ENCODE data around the gene NRP2. TPM values are rescaled to one million over a fixed set of nuclear protein-coding genes. Genes with fewer than 3 reads are reported as not detected.
A peak's percentile ranks its signal among the peaks of the same experiment; 100 is the strongest.

The NRP2 gene
- total RNA-seq, 2 experiments from 2014 or later, result 0.26 to 5.7 TPM

DNA sequence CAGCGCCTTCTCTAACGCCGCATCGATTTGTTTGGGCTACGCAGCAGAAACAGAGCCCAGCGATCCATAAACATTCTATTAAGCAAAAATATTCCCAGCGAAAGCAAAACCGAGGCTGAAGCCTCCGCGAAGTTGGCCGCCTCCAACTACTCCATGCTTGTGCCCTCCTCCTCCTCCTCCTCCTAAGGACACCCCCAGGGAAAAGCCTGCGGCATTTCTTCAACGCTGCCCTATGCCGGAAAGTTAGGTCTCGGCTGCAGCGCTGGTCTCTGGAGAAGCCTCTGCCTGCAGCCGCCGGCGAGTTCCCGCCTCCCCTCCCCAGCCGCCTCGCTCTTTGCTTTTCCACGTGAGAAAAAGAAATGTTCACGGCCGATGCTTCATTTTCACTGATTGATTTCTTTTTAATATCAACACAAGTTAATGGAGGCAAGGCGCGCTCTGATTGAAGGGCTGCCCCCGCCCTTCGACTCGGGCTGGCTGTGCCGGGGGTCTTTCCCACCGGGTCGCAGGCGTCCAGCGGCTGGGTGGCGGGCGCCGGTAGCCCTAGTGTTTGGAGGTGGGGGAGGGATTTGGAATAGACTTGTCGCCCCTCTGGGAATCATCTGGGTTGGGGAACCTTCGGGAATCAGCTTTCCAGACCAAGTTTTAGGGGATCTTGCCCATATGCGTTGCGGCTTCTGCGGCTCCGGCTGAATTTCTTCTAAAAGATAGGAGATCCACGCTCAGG, 3.9 kb downstream of the NRP2 start:
- peaks cover 14% of the 10 kb centered on the region for H3K4me1 Mint-ChIP-seq
- no peaks in the 10 kb centered on the region for H3K9me3 Mint-ChIP-seq (ENCODE audit: low read depth)
- ATAC-seq, result no peak
- no peak overlapping the region for H3K27ac Mint-ChIP-seq
- peak overlapping the region; percentile 33 for H3K4me3 Mint-ChIP-seq
- no peak for DNase-seq
- CTCF ChIA-PET, result no interaction called here
- peaks cover 75% of the 10 kb centered on the region for H3K27me3 Mint-ChIP-seq
- no peaks in the 10 kb centered on the region for H3K36me3 Mint-ChIP-seq

DNA sequence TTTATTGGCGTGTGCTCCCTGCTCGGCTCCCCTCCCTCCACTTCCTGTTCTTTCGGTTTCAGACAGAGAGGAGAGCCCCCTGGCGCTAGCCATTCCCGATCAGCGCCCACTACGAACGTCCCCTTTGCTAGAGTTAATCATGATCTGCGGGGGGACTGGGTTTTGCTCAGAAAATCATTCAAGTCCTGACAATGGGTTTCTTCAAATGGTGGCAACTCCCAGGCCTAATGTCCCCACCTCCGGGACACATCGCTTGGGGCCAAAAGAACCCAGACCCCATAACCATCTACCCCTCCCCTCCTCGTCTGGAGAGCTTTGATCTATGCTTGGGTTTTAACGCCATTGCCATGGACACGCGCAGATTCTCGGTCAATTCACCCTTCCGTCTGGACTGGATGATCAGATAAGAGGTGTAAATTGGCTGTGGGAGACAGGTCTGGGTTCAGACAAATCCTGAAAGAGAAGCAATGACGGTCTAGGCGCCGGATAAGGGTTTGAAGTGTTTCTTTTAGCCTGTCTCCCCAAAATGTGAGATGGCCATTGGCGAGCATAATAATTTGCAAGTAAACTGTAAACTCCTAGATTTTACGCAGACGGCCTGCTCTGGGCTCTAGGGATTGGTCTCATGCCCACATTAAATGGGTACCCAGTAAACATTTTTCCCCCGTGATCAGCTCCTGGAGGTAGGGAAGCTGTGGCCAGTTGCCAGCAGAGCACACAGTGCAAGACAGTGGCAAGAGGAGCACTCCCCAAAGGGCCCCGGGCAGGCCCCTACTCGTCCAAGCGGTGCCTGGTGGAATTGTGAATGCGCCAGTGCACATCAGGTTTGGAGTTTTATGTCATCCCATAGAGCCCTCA, 4.7 kb downstream of the NRP2 start:
- DNase-seq (no peak), ATAC-seq (no peak)
- no peak overlapping the region for H3K4me3 Mint-ChIP-seq
- CTCF ChIA-PET, result no interaction called here
- H3K27me3 Mint-ChIP-seq, result peaks cover 70% of the 10 kb centered on the region
- H3K9me3 Mint-ChIP-seq (ENCODE audit: low read depth), result no peaks in the 10 kb centered on the region
- H3K27ac Mint-ChIP-seq, result no peak overlapping the region
- peaks cover 8% of the 10 kb centered on the region for H3K4me1 Mint-ChIP-seq
- no peaks in the 10 kb centered on the region for H3K36me3 Mint-ChIP-seq

DNA sequence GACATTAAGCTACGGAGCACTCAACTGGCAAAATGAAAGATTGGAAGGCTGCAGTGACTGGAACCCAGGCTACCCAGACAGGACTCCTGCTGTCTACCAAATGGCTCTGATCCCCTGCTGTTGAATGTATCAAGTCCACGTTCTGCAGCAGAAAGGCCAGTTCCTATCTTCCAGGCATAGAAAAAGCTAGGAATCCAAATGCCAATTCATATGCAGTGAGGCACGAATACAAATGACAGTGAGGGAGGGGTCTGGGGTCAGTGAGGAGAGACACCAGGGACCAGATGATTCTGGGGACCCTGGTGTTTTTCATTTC, 5.3 kb downstream of the NRP2 start:
- CTCF ChIA-PET, result interaction anchor here (0.7 kb wide), 1 partner anchor 12 kb away, joined by 3 read pairs; no protein-coding TSS in a partner anchor
- Mint-ChIP-seq H3K4me1 (peaks cover 8% of the 10 kb centered on the region), H3K4me3 (no peak overlapping the region), H3K9me3 (ENCODE audit: low read depth) (no peaks in the 10 kb centered on the region), H3K27me3 (peaks cover 73% of the 10 kb centered on the region), H3K36me3 (no peaks in the 10 kb centered on the region), H3K27ac (no peak overlapping the region)
- ATAC-seq, result no peak
- no peak for DNase-seq

DNA sequence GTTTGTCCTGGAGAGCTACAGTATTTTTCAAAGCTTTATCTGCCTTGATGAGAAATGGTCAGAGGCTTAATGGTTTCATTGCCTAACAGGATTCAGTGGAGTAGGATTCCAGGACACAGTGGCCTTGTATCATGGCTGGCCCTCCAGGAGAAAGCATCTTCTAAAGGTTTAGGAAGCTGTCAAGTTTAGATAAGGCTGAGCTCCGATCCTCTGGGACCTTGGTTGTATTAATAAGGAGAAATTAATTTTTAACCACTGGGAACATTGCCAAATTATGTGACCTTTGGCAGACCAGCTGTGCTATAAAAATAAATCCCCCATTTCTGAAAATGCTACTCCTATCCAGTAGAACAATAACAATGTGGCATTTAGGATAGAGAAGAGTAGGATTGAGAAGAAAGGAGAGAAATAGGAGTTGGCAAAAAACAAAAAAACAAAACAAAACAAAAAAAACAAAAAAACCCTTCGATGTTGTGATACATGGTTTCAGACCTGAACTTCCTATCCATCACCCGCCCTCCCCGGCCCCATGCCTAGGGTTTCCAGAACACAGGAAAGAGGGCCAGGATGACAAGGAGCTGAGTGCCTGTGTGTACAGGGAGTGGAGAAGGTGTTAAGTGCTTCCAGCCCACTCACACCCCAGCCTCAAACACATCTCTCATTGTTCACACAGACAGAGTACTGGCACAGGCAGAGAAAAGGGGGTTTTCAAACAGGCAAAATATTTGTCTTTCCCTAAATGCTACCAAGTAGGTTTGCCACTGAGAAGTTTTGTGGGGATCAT, 6.3 kb downstream of the NRP2 start:
- Mint-ChIP-seq H3K27ac (no peak overlapping the region), H3K4me1 (peaks cover 5% of the 10 kb centered on the region), H3K9me3 (ENCODE audit: low read depth) (no peaks in the 10 kb centered on the region), H3K36me3 (no peaks in the 10 kb centered on the region), H3K27me3 (peaks cover 69% of the 10 kb centered on the region), H3K4me3 (no peak overlapping the region)
- no peak for DNase-seq
- CTCF ChIA-PET, result interaction anchor here (0.7 kb wide), 1 partner anchor 13 kb away, joined by 3 read pairs; no protein-coding TSS in a partner anchor
- ATAC-seq, result no peak

DNA sequence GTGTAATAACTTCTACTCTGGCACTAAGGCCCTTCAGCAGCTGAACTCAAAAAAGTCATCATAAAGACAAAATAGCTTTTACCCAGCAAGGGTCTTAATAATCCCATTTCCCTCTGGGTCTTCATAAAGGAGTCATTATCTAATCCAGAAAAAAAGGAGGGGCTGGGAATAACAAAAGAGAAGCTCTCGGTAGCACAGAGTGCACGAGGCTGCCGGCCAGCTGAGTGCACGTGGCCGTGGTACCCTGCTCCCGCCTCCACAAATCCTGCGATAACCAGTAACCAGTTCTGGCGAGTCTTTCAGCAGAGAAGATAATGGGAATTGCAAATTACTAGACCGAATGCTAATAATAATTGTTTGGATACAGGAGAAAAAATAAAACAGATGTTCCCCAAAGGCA, 7.5 kb downstream of the NRP2 start:
- no peak overlapping the region for H3K4me3 Mint-ChIP-seq
- ATAC-seq (no peak), DNase-seq (no peak)
- H3K27me3 Mint-ChIP-seq, result peaks cover 67% of the 10 kb centered on the region
- no peaks in the 10 kb centered on the region for H3K36me3 Mint-ChIP-seq
- peaks cover 5% of the 10 kb centered on the region for H3K4me1 Mint-ChIP-seq
- CTCF ChIA-PET, result no interaction called here
- no peaks in the 10 kb centered on the region for H3K9me3 Mint-ChIP-seq (ENCODE audit: low read depth)
- H3K27ac Mint-ChIP-seq, result no peak overlapping the region

DNA sequence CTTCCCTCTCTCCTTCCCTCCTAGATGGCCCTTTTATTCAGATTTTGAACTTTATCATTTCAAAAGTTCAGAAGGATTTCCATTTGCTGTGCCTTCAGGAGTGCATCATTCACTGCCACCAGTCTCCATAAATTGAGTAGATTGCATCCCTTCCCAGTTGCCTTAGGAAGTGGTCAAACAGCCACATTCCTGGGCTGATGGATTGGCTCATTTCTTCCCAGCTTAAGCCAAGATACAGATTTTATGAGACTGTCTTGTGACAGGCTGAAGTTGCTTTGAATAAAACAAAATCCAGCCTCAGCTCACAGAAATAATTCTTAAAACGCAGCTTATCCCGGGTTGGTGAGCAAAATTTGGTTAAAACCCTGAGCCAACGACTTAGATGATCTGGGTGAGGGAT, 9.8 kb downstream of the NRP2 start:
- Mint-ChIP-seq H3K4me1 (no peaks in the 10 kb centered on the region), H3K27ac (no peak overlapping the region), H3K9me3 (ENCODE audit: low read depth) (no peaks in the 10 kb centered on the region), H3K36me3 (no peaks in the 10 kb centered on the region), H3K4me3 (no peak overlapping the region), H3K27me3 (peaks cover 48% of the 10 kb centered on the region)
- no peak for DNase-seq
- CTCF ChIA-PET, result no interaction called here
- no peak for ATAC-seq

DNA sequence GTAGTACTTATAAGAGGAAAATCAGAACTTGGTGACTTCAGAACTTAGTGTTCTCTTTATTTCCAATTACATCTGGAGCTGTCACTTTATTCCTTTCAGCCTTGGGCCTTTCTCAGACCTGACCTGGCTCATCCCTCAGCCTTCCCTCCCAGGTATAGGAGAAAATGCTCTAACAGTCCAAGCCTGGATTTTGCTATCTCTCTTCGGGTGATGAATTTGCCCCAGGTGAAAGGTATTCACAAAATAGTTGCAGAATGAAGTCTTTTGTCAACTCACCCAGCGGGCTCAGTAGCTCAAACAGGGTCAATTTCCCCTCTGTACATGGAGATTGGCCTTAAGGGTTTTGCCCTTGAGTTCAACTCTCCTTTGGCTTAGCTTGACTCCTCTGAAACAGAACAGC, 12.0 kb downstream of the NRP2 start:
- ATAC-seq (no peak), DNase-seq (no peak)
- H3K27ac Mint-ChIP-seq, result no peak overlapping the region
- H3K4me3 Mint-ChIP-seq, result no peak overlapping the region
- no peaks in the 10 kb centered on the region for H3K9me3 Mint-ChIP-seq (ENCODE audit: low read depth)
- no peaks in the 10 kb centered on the region for H3K4me1 Mint-ChIP-seq
- CTCF ChIA-PET, result no interaction called here
- H3K36me3 Mint-ChIP-seq, result no peaks in the 10 kb centered on the region
- peaks cover 36% of the 10 kb centered on the region for H3K27me3 Mint-ChIP-seq

DNA sequence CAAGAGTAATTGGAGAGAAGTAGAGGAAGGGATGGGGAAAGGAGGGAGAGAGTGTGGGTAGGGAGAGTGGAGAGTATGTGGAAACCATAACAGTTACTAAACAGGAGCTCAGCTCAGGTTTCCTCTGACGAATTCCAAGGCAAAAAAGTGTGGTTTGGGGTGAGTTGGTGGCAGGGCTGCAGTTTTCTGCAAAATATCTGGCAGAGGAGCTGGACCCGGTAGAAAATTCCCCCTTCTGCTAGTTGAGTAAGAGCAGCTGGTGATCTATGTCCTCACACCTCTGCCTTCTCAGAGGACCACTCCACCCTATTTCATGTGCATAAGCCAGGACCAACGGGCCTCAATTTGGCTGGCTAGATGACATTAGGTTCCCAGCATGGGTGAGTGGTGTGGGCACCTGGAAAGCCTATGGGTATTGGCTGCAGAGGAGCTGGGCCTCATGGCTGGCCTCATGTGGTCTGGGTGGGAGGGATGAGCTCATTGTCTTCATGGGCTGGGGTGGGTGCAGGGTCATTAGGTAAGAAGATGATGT, 13.2 kb downstream of the NRP2 start:
- DNase-seq (no peak), ATAC-seq (no peak)
- H3K27ac Mint-ChIP-seq, result no peak overlapping the region
- H3K9me3 Mint-ChIP-seq (ENCODE audit: low read depth), result no peaks in the 10 kb centered on the region
- peaks cover 34% of the 10 kb centered on the region for H3K27me3 Mint-ChIP-seq
- no peaks in the 10 kb centered on the region for H3K36me3 Mint-ChIP-seq
- H3K4me3 Mint-ChIP-seq, result no peak overlapping the region
- CTCF ChIA-PET, result no interaction called here
- H3K4me1 Mint-ChIP-seq, result no peaks in the 10 kb centered on the region

DNA sequence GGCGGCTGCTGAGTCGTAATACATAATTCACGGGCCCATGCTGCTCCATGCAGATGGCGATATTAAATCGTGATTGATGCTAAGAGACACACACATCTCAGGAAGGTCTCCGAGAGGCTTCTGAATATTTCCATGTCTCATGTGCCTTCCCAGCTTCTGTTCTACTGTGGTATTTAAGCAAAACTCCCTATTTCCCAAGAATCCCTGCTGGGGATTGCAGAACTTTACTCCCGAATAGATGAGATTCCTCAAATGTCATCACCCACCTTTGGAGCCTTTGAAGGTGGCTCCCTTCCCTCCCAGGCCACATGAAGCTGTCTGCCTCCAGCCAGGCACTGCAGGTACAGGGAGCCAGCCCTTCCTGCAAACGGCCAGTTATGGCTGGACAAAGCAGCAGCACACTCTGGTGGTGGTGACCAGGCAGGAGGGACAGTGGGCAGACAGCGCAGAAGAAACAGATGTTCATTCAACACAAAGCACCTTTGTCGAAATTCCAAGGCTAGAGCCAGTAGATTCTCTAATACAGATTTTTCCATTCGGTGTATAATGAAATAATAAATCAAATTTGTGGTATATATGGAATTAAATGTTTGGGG, 14.1 kb downstream of the NRP2 start:
- H3K9me3 Mint-ChIP-seq (ENCODE audit: low read depth), result no peaks in the 10 kb centered on the region
- no peaks in the 10 kb centered on the region for H3K4me1 Mint-ChIP-seq
- no peak overlapping the region for H3K27ac Mint-ChIP-seq
- H3K36me3 Mint-ChIP-seq, result no peaks in the 10 kb centered on the region
- CTCF ChIA-PET, result no interaction called here
- peaks cover 28% of the 10 kb centered on the region for H3K27me3 Mint-ChIP-seq
- no peak overlapping the region for H3K4me3 Mint-ChIP-seq
- DNase-seq (no peak), ATAC-seq (no peak)

DNA sequence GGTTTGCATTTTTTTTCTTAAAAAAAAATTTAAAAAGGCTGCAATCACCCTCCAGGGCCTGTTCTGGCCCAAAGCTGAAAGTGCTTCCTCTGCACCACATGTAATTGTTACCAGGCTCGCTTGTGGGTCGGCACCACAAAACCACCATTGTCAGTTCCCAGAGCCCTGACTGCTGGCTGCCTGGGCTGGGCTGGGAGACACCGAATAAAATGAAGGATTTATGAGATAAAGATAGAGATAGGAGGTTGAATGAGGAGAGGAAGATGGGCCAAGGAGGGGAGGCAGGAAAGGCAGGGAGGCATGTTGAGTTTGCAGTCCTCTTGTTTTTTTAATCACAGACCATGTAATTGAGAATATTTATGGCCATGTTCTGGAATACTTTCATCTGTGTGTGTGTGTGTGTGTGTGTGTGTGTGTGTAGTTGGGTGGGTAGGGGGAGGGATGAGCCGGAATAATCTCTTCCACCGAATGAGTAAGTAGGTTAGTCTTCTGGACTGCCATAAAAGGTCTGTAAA, 14.7 kb downstream of the NRP2 start:
- H3K4me1 Mint-ChIP-seq, result no peaks in the 10 kb centered on the region
- CTCF ChIA-PET, result no interaction called here
- no peak overlapping the region for H3K27ac Mint-ChIP-seq
- DNase-seq (no peak), ATAC-seq (no peak)
- H3K9me3 Mint-ChIP-seq (ENCODE audit: low read depth), result no peaks in the 10 kb centered on the region
- no peak overlapping the region for H3K4me3 Mint-ChIP-seq
- no peaks in the 10 kb centered on the region for H3K36me3 Mint-ChIP-seq
- H3K27me3 Mint-ChIP-seq, result peaks cover 27% of the 10 kb centered on the region

DNA sequence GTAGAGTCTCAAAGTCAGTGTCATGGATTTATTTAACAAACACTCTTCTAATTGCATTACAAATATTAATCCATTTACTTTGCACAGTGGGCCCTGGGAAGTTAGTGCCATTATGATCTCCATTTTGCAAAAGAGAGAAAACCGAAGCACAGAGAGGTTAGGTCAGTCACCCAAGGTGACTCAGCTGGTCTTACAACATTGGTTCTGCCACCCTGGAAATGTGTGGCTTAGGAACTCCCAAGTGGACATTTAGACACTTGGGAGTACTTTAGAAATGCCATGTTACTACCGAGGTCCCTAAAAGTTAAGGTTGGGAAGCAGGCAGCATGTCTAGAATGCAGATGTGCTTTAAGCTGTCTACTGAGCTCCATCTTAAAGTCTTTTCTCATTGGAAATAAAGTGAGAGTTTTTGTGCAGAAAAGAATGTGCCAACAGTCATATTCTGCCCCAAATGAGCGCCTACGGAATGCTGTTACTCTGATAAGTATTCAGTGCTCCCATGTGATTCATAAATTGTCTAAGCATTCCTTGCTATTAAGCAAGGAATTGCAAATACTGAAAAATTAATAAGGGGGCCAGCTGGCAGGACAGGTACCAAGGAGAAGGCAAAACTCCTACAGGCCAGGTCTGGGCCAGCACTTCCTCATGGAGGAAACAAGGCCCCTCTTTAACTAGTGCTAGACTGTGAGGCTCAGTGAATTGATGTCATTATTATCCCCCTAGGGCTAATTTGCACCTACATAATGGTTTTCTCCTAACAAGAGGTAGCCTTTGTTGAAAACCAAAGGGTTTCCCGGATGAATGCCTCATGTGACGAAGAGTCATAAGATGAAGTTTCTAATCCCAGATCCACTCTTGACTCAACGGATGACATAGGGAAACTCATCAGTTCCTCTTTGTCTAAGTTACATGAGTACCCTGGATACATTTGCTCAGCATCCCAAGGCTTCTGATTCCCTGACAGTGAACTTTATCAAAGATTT, 16.3 kb downstream of the NRP2 start:
- no peak overlapping the region for H3K27ac Mint-ChIP-seq
- H3K27me3 Mint-ChIP-seq, result peaks cover 17% of the 10 kb centered on the region
- no peak overlapping the region for H3K4me3 Mint-ChIP-seq
- ATAC-seq, result no peak
- CTCF ChIA-PET, result no interaction called here
- no peak for DNase-seq
- no peaks in the 10 kb centered on the region for H3K36me3 Mint-ChIP-seq
- H3K4me1 Mint-ChIP-seq, result no peaks in the 10 kb centered on the region
- H3K9me3 Mint-ChIP-seq (ENCODE audit: low read depth), result no peaks in the 10 kb centered on the region

DNA sequence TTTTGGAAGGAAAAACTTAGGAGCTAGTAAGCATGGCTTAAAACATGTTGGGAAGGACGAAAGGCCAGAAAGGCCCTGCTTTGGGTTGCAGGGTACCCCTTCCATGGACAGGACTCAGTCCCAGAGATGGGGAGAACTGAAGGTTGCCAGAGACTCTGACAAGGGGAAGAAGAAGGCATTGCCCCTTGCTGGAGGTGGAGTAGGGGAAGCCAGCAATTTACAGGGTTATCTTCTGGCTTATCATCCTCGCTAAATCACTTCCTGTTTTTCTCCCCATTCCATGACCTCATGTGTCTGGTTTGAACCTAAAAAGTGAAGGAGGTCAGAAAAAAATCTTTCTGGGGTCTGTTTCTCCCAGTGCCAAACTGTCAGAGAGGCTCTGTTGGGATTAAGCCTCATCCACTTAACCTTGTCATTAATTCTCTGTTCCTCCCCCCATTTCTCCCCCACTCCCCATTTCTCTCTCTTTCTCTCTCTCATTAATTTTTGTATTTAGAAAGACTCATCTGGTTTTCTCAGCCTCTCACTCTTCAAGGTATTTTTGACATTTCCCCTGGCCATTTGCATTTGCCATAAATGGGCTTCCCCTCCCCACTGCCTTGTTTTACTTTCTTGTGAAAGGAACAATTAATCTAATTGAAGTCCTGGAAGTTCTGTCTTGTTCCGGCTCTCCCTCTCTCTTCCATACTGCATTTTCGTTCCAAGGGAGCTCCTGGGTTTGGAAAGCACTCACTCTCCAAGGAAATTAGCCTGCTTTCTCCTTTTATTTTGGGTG, 17.4 kb downstream of the NRP2 start:
- Mint-ChIP-seq H3K27ac (no peak overlapping the region), H3K4me1 (no peaks in the 10 kb centered on the region), H3K4me3 (no peak overlapping the region), H3K9me3 (ENCODE audit: low read depth) (no peaks in the 10 kb centered on the region), H3K27me3 (peaks cover 6% of the 10 kb centered on the region), H3K36me3 (no peaks in the 10 kb centered on the region)
- ATAC-seq, result no peak
- no peak for DNase-seq
- CTCF ChIA-PET, result interaction anchor here (0.7 kb wide), 1 partner anchor 49 kb away, joined by 3 read pairs; no protein-coding TSS in a partner anchor
